Lower lobe of right lung (tissue), 2 donors: ENCODE results near the gene APOL2. TPM values are rescaled to one million over a fixed set of nuclear protein-coding genes. Genes with fewer than 3 reads are reported as not detected.

Source experiments
- ATAC-seq, 2 donors: fragments of 200-7000 bp; cut with Tn5 transposase; one replicate each; pipeline ENCODE4 v1.9.1; 2020 to 2022; ENCODE audit warnings: mild to moderate bottlenecking in 2 of 2, moderate library complexity in 2 of 2
- DNase-seq: peaks from one replicate; pipeline ENCODE4 v3.0.0-alpha.2; 2020
- H3K27ac ChIP-seq: fragments of 200-600 bp; one replicate; pipeline ENCODE4 v1.8.0; 2022
- H3K27me3 ChIP-seq: fragments of 200-600 bp; one replicate; pipeline ENCODE4 v1.8.0; 2022; ENCODE audit warnings: low read depth
- H3K36me3 ChIP-seq: fragments of 200-600 bp; one replicate; pipeline ENCODE4 v1.8.0; 2022; ENCODE audit warnings: mild to moderate bottlenecking
- H3K4me1 ChIP-seq: fragments of 200-600 bp; one replicate; pipeline ENCODE4 v1.8.0; 2022
- H3K4me3 ChIP-seq: fragments of 200-600 bp; one replicate; pipeline ENCODE4 v1.8.0; 2022; ENCODE audit warnings: mild to moderate bottlenecking
- H3K9me3 ChIP-seq: fragments of 200-600 bp; one replicate; pipeline ENCODE4 v1.8.0; 2022
- intact Hi-C: fragments of 100-400 bp; cut with DNase I; formaldehyde crosslinking; loops from one replicate; pipeline ENCODE4 v1.11.0; 2022
- total RNA-seq: library from RNA; stranded (reverse); fragmentation: NEBNext Ultra II Directional; extraction: Animal tissue kit (Norgen Biotek cat#: 25700); gene quantifications from one replicate; pipeline ENCODE4 v1.2.1, GENCODE V29; 2021
- TF ChIP-seq, protein P1 (sequence below): fragments of 200-600 bp; IDR thresholded peaks from one replicate; pipeline ENCODE4 v1.8.0; 2022; ENCODE audit warnings: antibody characterized with exemption, mild to moderate bottlenecking
- donor health status: DM: no; HTN: yes; CAD: no; lungs with severe emphysema.

The APOL2 gene
- total RNA-seq, 1 donor from 2014 or later, result 56.0 TPM

GRCh38 chr22:36227806-36228205 is 11.5 kb downstream of the APOL2 start:
- H3K27ac ChIP-seq, result no peak overlapping the region
- ATAC-seq, result no peak
- peaks cover 59% of the 10 kb centered on the region for H3K36me3 ChIP-seq
- no peaks in the 10 kb centered on the region for H3K9me3 ChIP-seq
- H3K27me3 ChIP-seq, result no peaks in the 10 kb centered on the region
- H3K4me3 ChIP-seq, result no peak overlapping the region
- peaks cover 2% of the 10 kb centered on the region for H3K4me1 ChIP-seq
- intact Hi-C loops, result no loop called here
- TF ChIP-seq, protein P1, sequence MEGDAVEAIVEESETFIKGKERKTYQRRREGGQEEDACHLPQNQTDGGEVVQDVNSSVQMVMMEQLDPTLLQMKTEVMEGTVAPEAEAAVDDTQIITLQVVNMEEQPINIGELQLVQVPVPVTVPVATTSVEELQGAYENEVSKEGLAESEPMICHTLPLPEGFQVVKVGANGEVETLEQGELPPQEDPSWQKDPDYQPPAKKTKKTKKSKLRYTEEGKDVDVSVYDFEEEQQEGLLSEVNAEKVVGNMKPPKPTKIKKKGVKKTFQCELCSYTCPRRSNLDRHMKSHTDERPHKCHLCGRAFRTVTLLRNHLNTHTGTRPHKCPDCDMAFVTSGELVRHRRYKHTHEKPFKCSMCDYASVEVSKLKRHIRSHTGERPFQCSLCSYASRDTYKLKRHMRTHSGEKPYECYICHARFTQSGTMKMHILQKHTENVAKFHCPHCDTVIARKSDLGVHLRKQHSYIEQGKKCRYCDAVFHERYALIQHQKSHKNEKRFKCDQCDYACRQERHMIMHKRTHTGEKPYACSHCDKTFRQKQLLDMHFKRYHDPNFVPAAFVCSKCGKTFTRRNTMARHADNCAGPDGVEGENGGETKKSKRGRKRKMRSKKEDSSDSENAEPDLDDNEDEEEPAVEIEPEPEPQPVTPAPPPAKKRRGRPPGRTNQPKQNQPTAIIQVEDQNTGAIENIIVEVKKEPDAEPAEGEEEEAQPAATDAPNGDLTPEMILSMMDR, result no peak
- DNase-seq, result no peak

DNA sequence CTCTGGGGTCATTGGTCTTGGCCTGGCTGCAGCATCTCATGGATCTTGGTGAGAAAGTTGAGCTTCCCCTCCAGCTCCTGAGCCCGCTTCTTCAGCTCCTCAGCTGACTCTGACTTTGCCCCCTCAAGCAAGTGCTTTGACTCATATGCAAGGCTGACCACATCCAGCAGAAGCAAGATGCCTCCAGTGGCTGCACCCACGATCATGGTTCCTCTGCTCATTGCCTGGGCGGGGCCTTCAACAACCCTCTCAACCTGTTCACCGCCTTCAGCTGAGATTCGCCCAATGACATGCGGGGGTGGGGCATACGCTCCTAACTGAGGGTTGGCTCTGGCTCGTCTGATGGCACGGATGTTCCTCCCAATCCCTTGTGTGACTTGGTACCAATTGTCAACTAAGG is 11.9 kb downstream of the APOL2 start:
- intact Hi-C loops, result no loop called here
- ATAC-seq, result no peak
- Histone ChIP-seq H3K36me3 (peaks cover 55% of the 10 kb centered on the region), H3K4me1 (no peaks in the 10 kb centered on the region), H3K4me3 (no peak overlapping the region), H3K27me3 (no peaks in the 10 kb centered on the region), H3K9me3 (no peaks in the 10 kb centered on the region), H3K27ac (no peak overlapping the region)
- TF ChIP-seq, protein P1, result no peak
- DNase-seq, result no peak

DNA sequence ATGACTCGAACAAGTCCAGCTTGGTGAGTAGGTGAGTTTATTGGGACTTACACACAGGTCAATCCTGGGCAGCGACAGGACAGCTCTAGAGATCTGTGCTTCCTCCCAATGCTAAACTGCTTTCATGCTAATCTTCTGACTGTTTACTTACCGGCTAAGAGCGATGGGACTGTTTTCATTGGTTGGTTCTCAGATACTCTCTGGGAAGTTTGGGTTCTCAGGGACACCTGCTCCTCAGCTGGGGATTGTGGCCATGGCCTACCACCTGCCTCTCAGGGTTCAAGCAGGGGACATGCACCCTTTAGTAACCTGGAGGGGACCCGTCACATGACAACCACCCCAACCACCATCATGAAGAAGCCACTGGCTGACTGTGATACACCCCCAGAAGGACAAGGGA is 13.1 kb downstream of the APOL2 start:
- Histone ChIP-seq H3K27me3 (no peaks in the 10 kb centered on the region), H3K36me3 (peaks cover 43% of the 10 kb centered on the region), H3K4me1 (peaks cover 7% of the 10 kb centered on the region), H3K4me3 (no peak overlapping the region), H3K9me3 (no peaks in the 10 kb centered on the region), H3K27ac (no peak overlapping the region)
- DNase-seq (no peak), ATAC-seq (no peak)
- TF ChIP-seq, protein P1, result no peak
- intact Hi-C loops, result no loop called here

- peaks cover 35% of the 10 kb centered on the region for H3K36me3 ChIP-seq
- DNase-seq (no peak), ATAC-seq (no peak)
- peaks cover 11% of the 10 kb centered on the region for H3K4me1 ChIP-seq
- no peak overlapping the region for H3K4me3 ChIP-seq
- intact Hi-C loops, result no loop called here
- H3K27ac ChIP-seq, result no peak overlapping the region
- TF ChIP-seq, protein P1, result no peak
- H3K9me3 ChIP-seq, result no peaks in the 10 kb centered on the region
- H3K27me3 ChIP-seq, result no peaks in the 10 kb centered on the region
Observed at GRCh38 chr22:36225333-36225922, 13.9 kb downstream of the APOL2 start.

DNA sequence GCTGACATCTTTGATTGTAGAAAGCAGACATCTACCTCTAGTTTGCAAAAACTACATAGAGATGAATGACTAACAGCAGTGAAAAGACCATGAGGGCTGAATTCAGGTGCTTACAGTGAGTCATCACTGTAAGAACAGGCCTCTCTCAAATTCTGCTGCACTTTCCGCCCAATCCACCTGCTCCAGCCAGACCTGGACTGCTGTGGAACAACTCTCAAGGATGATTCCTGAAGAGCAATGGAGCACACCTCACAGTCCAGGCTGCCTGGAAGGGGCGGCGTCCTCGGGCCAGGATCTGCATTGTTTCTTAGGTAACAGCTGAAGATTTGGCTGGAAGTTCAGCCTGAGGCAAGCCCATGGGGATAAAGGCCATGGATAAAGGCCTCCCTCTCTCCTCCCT is 15.1 kb downstream of the APOL2 start:
- Histone ChIP-seq H3K4me3 (no peak overlapping the region), H3K9me3 (no peaks in the 10 kb centered on the region), H3K36me3 (peaks cover 23% of the 10 kb centered on the region), H3K4me1 (peaks cover 13% of the 10 kb centered on the region), H3K27ac (no peak overlapping the region), H3K27me3 (no peaks in the 10 kb centered on the region)
- TF ChIP-seq, protein P1, result no peak
- ATAC-seq (no peak), DNase-seq (no peak)
- intact Hi-C loops, result no loop called here

DNA sequence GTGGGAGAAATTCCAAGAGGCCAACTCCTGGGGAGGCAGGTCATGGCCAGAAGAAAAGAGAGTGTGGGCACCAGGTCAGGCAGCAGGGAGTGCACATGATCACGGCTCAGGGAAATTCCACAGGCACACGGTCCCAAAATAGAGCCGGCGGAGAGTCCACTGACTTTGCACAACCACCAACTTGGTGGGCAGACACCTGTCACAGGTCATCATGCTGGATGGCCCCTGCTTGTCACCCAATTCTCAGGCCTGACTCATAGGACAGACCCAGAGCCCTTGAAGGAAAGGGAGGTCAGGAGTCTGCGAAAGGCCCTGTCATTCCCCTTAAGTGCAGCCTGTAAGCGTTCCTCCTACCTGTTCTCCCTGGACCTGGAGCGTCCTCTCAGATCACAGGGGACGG is 15.8 kb downstream of the APOL2 start:
- TF ChIP-seq, protein P1, result no peak
- peaks cover 13% of the 10 kb centered on the region for H3K4me1 ChIP-seq
- no peaks in the 10 kb centered on the region for H3K27me3 ChIP-seq
- H3K36me3 ChIP-seq, result peaks cover 16% of the 10 kb centered on the region
- no peak overlapping the region for H3K4me3 ChIP-seq
- H3K9me3 ChIP-seq, result no peaks in the 10 kb centered on the region
- DNase-seq (no peak), ATAC-seq (no peak)
- intact Hi-C loops, result no loop called here
- no peak overlapping the region for H3K27ac ChIP-seq
